Neural cell (in vitro differentiated cells): ENCODE results near the gene PNPLA1. TPM values are rescaled to one million over a fixed set of nuclear protein-coding genes. Genes with fewer than 3 reads are reported as not detected.

Source experiments
- H2AFZ ChIP-seq: fragments of 200-600, 300-800 bp; sonication (generic), shearing (Covaris generic); 2 replicates; pipeline ENCODE4 v1.6.0; 2014; ENCODE audit warnings: low read depth, mild to moderate bottlenecking, antibody characterized with exemption, low read length, moderate library complexity
- H3F3A ChIP-seq: fragments of 200-600 bp; shearing (Covaris generic); 2 replicates; pipeline ENCODE4 v1.6.1; 2016; ENCODE audit warnings: mild to moderate bottlenecking, moderate library complexity, mixed read lengths, antibody characterized with exemption, low read length; ENCODE audit not compliant: insufficient read depth, poor library complexity, severe bottlenecking
- H3K27ac ChIP-seq: fragments of 200-600, 300-800 bp; sonication (generic), shearing (Covaris generic); 2 replicates; pipeline ENCODE4 v1.5.1; 2014; ENCODE audit warnings: mild to moderate bottlenecking, low read length, moderate library complexity
- H3K27me3 ChIP-seq: fragments of 300-800, 200-600 bp; sonication (generic), shearing (Covaris generic); 2 replicates; pipeline ENCODE4 v1.6.0; 2014; ENCODE audit warnings: mild to moderate bottlenecking, low read depth, low read length, moderate library complexity; ENCODE audit not compliant: insufficient read depth
- H3K36me3 ChIP-seq: fragments of 300-800, 200-600 bp; sonication (generic), shearing (Covaris generic); 2 replicates; pipeline ENCODE4 v1.5.1; 2014; ENCODE audit warnings: mild to moderate bottlenecking, antibody characterized with exemption, low read length, moderate library complexity; ENCODE audit not compliant: insufficient read depth
- H3K4me2 ChIP-seq: fragments of 300-800, 200-600 bp; sonication (generic), shearing (Covaris generic); 2 replicates; pipeline ENCODE4 v1.6.0; 2014; ENCODE audit warnings: mild to moderate bottlenecking, low read length
- H3K4me3 ChIP-seq: fragments of 300-800, 200-600 bp; sonication (generic), shearing (Covaris generic); 2 replicates; pipeline ENCODE4 v1.5.1; 2014; ENCODE audit warnings: mild to moderate bottlenecking, low read length, moderate library complexity
- H3K79me2 ChIP-seq: fragments of 200-600 bp; shearing (Covaris generic); replicated peaks from 2 replicates; pipeline ENCODE4 v1.6.0; 2014; ENCODE audit warnings: mild to moderate bottlenecking, low read length, moderate library complexity; ENCODE audit not compliant: insufficient read depth
- H3K9ac ChIP-seq: fragments of 300-800, 200-600 bp; sonication (generic), shearing (Covaris generic); 2 replicates; pipeline ENCODE4 v1.6.1; 2016; ENCODE audit warnings: mild to moderate bottlenecking, low read length, mixed read lengths
- H3K9me2 ChIP-seq: fragments of 200-600 bp; shearing (Covaris generic); 2 replicates; pipeline ENCODE4 v1.6.1; 2016; ENCODE audit warnings: mild to moderate bottlenecking, low read length, mixed read lengths; ENCODE audit not compliant: insufficient read depth
- H3K9me3 ChIP-seq: fragments of 200-600, 300-800 bp; sonication (generic), shearing (Covaris generic); 2 replicates; pipeline ENCODE4 v1.6.1; 2016; ENCODE audit warnings: mild to moderate bottlenecking, mixed run types, low read length, moderate library complexity, mixed read lengths
- H4K20me1 ChIP-seq: fragments of 200-600 bp; shearing (Covaris generic); 2 replicates; pipeline ENCODE4 v1.6.1; 2016; ENCODE audit warnings: mild to moderate bottlenecking, mixed run types; ENCODE audit not compliant: insufficient read depth
- CTCF ChIP-seq: fragments of 450-650 bp; IDR thresholded peaks from 2 replicates; pipeline ENCODE4 v1.5.1; 2014; ENCODE audit warnings: antibody characterized with exemption, mild to moderate bottlenecking, moderate library complexity; ENCODE audit not compliant: poor library complexity, severe bottlenecking
- EP300 ChIP-seq: fragments of 450-650 bp; conservative IDR thresholded peaks from 2 replicates; pipeline ENCODE4 v1.6.1; 2014; ENCODE audit warnings: antibody characterized with exemption, mild to moderate bottlenecking, moderate library complexity; ENCODE audit not compliant: poor library complexity, severe bottlenecking
- EZH2 ChIP-seq: fragments of 200-600, 300-800 bp; shearing (Covaris generic), sonication (generic); IDR thresholded peaks from 2 replicates; pipeline ENCODE4 v1.6.1; 2014; ENCODE audit warnings: antibody characterized with exemption, low read length, borderline replicate concordance, mild to moderate bottlenecking; ENCODE audit not compliant: insufficient read depth, poor library complexity, severe bottlenecking
- MXI1 ChIP-seq: fragments of 450-650 bp; conservative IDR thresholded peaks from 2 replicates; pipeline ENCODE4 v1.6.1; 2014; ENCODE audit warnings: antibody characterized with exemption, mild to moderate bottlenecking; ENCODE audit not compliant: poor library complexity, severe bottlenecking
- POLR2AphosphoS5 ChIP-seq: IDR thresholded peaks from 2 replicates; pipeline ENCODE4 v1.6.1; 2012
- RAD21 ChIP-seq: fragments of 450-650 bp; conservative IDR thresholded peaks from 2 replicates; pipeline ENCODE4 v1.6.1; 2014; ENCODE audit warnings: antibody characterized with exemption, mild to moderate bottlenecking, moderate library complexity
- REST ChIP-seq: IDR thresholded peaks from 2 replicates; pipeline ENCODE4 v1.6.1; 2012; ENCODE audit warnings: borderline replicate concordance
- SMC3 ChIP-seq: fragments of 450-650 bp; conservative IDR thresholded peaks from 2 replicates; pipeline ENCODE4 v1.6.1; 2014; ENCODE audit warnings: antibody characterized with exemption, mild to moderate bottlenecking, moderate library complexity; ENCODE audit not compliant: poor library complexity
- TAF1 ChIP-seq: IDR thresholded peaks from 2 replicates; pipeline ENCODE4 v1.6.1; 2012; ENCODE audit warnings: low read depth
- polyA plus RNA-seq: library from polyadenylated mRNA; depleted of rRNA; stranded (reverse); fragments of >200 nt; gene quantifications from 2 replicates; pipeline ENCODE4 v1.2.3, GENCODE V29; 2014

Gene PNPLA1
- polyA plus RNA-seq, 1 donor from 2014 or later, result not detected

DNA sequence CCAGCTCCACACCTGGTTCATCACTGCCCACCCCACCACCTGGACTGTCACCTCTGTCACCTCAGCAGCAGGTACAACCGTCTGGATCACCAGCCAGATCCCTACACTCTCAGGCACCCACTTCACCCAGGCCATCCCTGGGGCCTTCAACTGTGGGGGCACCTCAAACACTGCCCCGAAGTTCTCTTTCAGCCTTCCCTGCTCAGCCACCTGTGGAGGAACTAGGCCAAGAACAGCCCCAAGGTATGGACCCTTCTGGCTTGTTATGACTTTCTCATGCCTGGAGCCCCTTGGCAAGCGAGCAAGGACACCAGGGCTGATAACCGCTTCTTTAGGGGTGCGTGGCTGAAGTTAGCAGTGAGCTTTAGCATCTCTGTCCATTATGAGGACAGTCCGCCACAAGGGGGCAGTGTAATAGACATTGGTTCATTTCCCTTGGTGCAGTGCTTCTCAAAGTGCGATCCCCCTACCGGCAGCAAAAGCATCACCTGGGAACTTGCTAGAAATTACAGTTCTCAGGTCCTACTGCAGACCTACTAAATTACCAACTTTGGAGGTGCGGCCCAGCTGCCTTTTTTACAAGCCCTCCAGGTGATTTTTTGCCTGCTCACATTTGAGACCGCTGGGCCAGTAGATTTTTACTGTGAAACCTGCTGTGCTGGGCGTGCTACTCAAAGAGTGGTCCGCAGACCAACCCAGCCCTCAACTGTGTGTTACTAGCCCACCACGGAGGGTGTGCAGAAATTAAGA lies 32.5 kb downstream of the PNPLA1 start:
- TF ChIP-seq CTCF (peak; percentile 86), MXI1 (no peak), EP300 (no peak), RAD21 (peak; percentile 71), SMC3 (peak; percentile 84)
- Histone ChIP-seq H3K27me3 (no peaks in the 10 kb centered on the region), H3K9ac (no peak overlapping the region), H3K27ac (no peak overlapping the region), H3K4me2 (no peak overlapping the region), H3K36me3 (no peaks in the 10 kb centered on the region), H3K79me2 (no peaks in the 10 kb centered on the region), H4K20me1 (no peaks in the 10 kb centered on the region), H3K9me2 (no peaks in the 10 kb centered on the region), H3K4me3 (no peak overlapping the region), H3F3A (no peaks in the 10 kb centered on the region), H2AFZ (no peak overlapping the region), H3K9me3 (no peaks in the 10 kb centered on the region)

- Histone ChIP-seq H4K20me1 (no peaks in the 10 kb centered on the region), H3K9ac (no peak overlapping the region), H3K9me3 (no peaks in the 10 kb centered on the region), H3K27ac (no peak overlapping the region), H3K9me2 (no peaks in the 10 kb centered on the region), H3K4me2 (no peak overlapping the region), H3K4me3 (no peak overlapping the region), H2AFZ (no peak overlapping the region), H3K79me2 (no peaks in the 10 kb centered on the region), H3K36me3 (no peaks in the 10 kb centered on the region), H3F3A (no peaks in the 10 kb centered on the region), H3K27me3 (no peaks in the 10 kb centered on the region)
- TF ChIP-seq TAF1, result no peak
- no peak for TF ChIP-seq REST
- TF ChIP-seq CTCF, result no peak
- TF ChIP-seq EP300, result no peak
- TF ChIP-seq MXI1, result no peak
- TF ChIP-seq SMC3, result no peak
- TF ChIP-seq EZH2, result no peak
- no peak for TF ChIP-seq RAD21
- TF ChIP-seq POLR2AphosphoS5, result no peak
These were observed 36.0 kb downstream of the PNPLA1 start for GRCh38 chr6:36305885-36306284.
